H1 (cell line): ENCODE results near the gene F7. TPM values are rescaled to one million over a fixed set of nuclear protein-coding genes. Genes with fewer than 3 reads are reported as not detected.

Experiments used
- CTCF ChIA-PET: fragments of 300-600 bp; sonication (Branson Sonifier 250); formaldehyde crosslinking; loops from one replicate; lab custom pipeline; 2021; ENCODE audit not compliant: partially characterized antibody; lab: Charles Lee
- POLR2A ChIA-PET: fragments of 300-600 bp; sonication (Branson Sonifier 250); formaldehyde crosslinking; loops from one replicate; lab custom pipeline; 2021; ENCODE audit warnings: inconsistent platforms; ENCODE audit not compliant: partially characterized antibody; lab: Charles Lee
- DNase-seq, 2 experiments: peaks; one replicate each; pipeline versions ENCODE4 v3.0.0 to v3.0.0-alpha.2; 2010 to 2022; ENCODE audit warnings: low spot score in 2 of 2, low read depth in 1 of 2, mixed read lengths in 1 of 2
- FAIRE-seq: peaks from 2 replicates; lab custom pipeline; 2011; peaks lifted over from hg19 to GRCh38; lab: Jason Lieb, UNC
- H2AFZ ChIP-seq: 2 replicates; pipeline ENCODE4 v1.8.1; 2012; ENCODE audit warnings: low read length, inconsistent platforms
- H2AK5ac ChIP-seq: 2 replicates; pipeline ENCODE4 v1.6.1; 2013; ENCODE audit warnings: low read depth, low read length
- H2BK120ac ChIP-seq: replicated peaks from 2 replicates; pipeline ENCODE3; 2013; ENCODE audit warnings: low read depth, low read length, inconsistent platforms
- H2BK12ac ChIP-seq: 2 replicates; pipeline ENCODE4 v1.6.1; 2013; ENCODE audit warnings: low read depth, low read length
- H2BK15ac ChIP-seq: 2 replicates; pipeline ENCODE4 v1.6.1; 2013; ENCODE audit warnings: low read length
- H2BK20ac ChIP-seq: 2 replicates; pipeline ENCODE4 v1.6.1; 2013; ENCODE audit warnings: low read length
- H2BK5ac ChIP-seq: 2 replicates; pipeline ENCODE4 v1.6.1; 2013; ENCODE audit warnings: low read depth, low read length
- H3K14ac ChIP-seq: 2 replicates; pipeline ENCODE4 v1.6.1; 2013; ENCODE audit warnings: inconsistent platforms; ENCODE audit not compliant: insufficient read length
- H3K18ac ChIP-seq: 2 replicates; pipeline ENCODE4 v1.6.1; 2013; ENCODE audit warnings: low read length; ENCODE audit errors: extremely low read depth
- H3K23ac ChIP-seq: 2 replicates; pipeline ENCODE4 v1.6.1; 2013; ENCODE audit warnings: inconsistent platforms; ENCODE audit not compliant: insufficient read length
- H3K23me2 ChIP-seq: 2 replicates; pipeline ENCODE4 v1.6.1; 2013; ENCODE audit warnings: low read depth, low read length
- H3K27ac ChIP-seq: 2 replicates; pipeline ENCODE4 v1.6.1; 2011; ENCODE audit warnings: low read depth, low read length, inconsistent platforms
- H3K27me3 ChIP-seq, 4 experiments: replicated peaks in 1 of 4; 1 replicate in 1 of 4; 2 replicates in 3 of 4; pipeline versions ENCODE4 v1.6.1 to v1.8.1; 2011 to 2013; ENCODE audit warnings: low read length in 3 of 4, mild to moderate bottlenecking in 3 of 4, inconsistent platforms in 2 of 4, mixed read lengths in 2 of 4, moderate library complexity in 1 of 4; ENCODE audit not compliant: control insufficient read depth in 3 of 4, insufficient read depth in 3 of 4; ENCODE audit errors: extremely low read depth in 1 of 4
- H3K36me3 ChIP-seq, 4 experiments: 2 replicates each; pipeline versions ENCODE4 v1.6.1 to v1.8.1; 2011 to 2013; ENCODE audit warnings: mild to moderate bottlenecking in 4 of 4, low read length in 3 of 4, moderate library complexity in 2 of 4, control low read depth in 1 of 4, inconsistent platforms in 1 of 4; ENCODE audit not compliant: insufficient read depth in 4 of 4, control insufficient read depth in 2 of 4
- H3K4ac ChIP-seq: replicated peaks from 2 replicates; pipeline ENCODE3; 2013; ENCODE audit warnings: low read length, low read depth, mixed read lengths, inconsistent platforms; ENCODE audit not compliant: insufficient read length
- H3K4me1 ChIP-seq, 4 experiments: replicated peaks in 1 of 4; 1 replicate in 1 of 4; 2 replicates in 3 of 4; pipeline versions ENCODE4 v1.6.1 to v1.8.1; 2011 to 2013; ENCODE audit warnings: low read length in 3 of 4, inconsistent platforms in 2 of 4, mixed read lengths in 1 of 4; ENCODE audit not compliant: insufficient read depth in 4 of 4, control insufficient read depth in 3 of 4
- H3K4me2 ChIP-seq, 2 experiments: 2 replicates each; pipeline versions ENCODE4 v1.6.1 to v1.8.1; 2011 to 2013; ENCODE audit warnings: low read depth in 2 of 2, low read length in 2 of 2, control low read depth in 1 of 2, inconsistent platforms in 1 of 2, mild to moderate bottlenecking in 1 of 2; ENCODE audit not compliant: insufficient read depth in 1 of 2
- H3K4me3 ChIP-seq, 4 experiments: fragments of 200-600, 300-600 bp in 1 of 4; sonication (generic), shearing (Covaris generic), sonication (Bioruptor Twin) in 1 of 4; 2 replicates each; pipeline versions ENCODE4 v1.5.1 to v1.8.1; 2011 to 2016; ENCODE audit warnings: low read length in 4 of 4, low read depth in 3 of 4, control low read depth in 2 of 4, inconsistent platforms in 2 of 4, mild to moderate bottlenecking in 2 of 4, mixed read lengths in 1 of 4, moderate library complexity in 1 of 4; ENCODE audit not compliant: insufficient read depth in 2 of 4; ENCODE audit errors: extremely low read depth in 1 of 4
- H3K56ac ChIP-seq: replicated peaks from 2 replicates; pipeline ENCODE3; 2013; ENCODE audit warnings: low read depth, mild to moderate bottlenecking, mixed read lengths, low read length, inconsistent platforms; ENCODE audit not compliant: insufficient read length
- H3K79me1 ChIP-seq: 2 replicates; pipeline ENCODE4 v1.6.1; 2013; ENCODE audit warnings: low read depth, low read length, control low read depth
- H3K79me2 ChIP-seq, 2 experiments: 2 replicates each; pipeline versions ENCODE4 v1.6.1 to v1.8.1; 2012 to 2013; ENCODE audit warnings: low read length in 2 of 2, mild to moderate bottlenecking in 2 of 2, inconsistent platforms in 1 of 2; ENCODE audit not compliant: insufficient read depth in 2 of 2, control insufficient read depth in 1 of 2
- H3K9ac ChIP-seq, 4 experiments: replicated peaks in 1 of 4; 1 replicate in 1 of 4; 2 replicates in 3 of 4; pipeline versions ENCODE4 v1.6.1 to v1.8.1; 2011 to 2013; ENCODE audit warnings: low read depth in 3 of 4, low read length in 3 of 4, control low read depth in 2 of 4, mild to moderate bottlenecking in 2 of 4, moderate library complexity in 2 of 4, inconsistent platforms in 1 of 4; ENCODE audit errors: extremely low read depth in 1 of 4
- H3K9me3 ChIP-seq, 2 experiments: 2 replicates each; pipeline versions ENCODE4 v1.6.1 to v1.8.1; 2012 to 2013; ENCODE audit warnings: mild to moderate bottlenecking in 2 of 2, moderate library complexity in 2 of 2, control low read depth in 1 of 2, inconsistent platforms in 1 of 2, low read depth in 1 of 2, low read length in 1 of 2, mixed read lengths in 1 of 2; ENCODE audit not compliant: insufficient read depth in 2 of 2
- H4K20me1 ChIP-seq, 2 experiments: replicated peaks in 1 of 2; 2 replicates each; pipeline versions ENCODE3 to v1.8.1; 2011 to 2013; ENCODE audit warnings: inconsistent platforms in 2 of 2, low read length in 2 of 2, mild to moderate bottlenecking in 1 of 2; ENCODE audit not compliant: insufficient read depth in 2 of 2, control insufficient read depth in 1 of 2
- H4K5ac ChIP-seq: 2 replicates; pipeline ENCODE4 v1.6.1; 2013; ENCODE audit warnings: low read length, low read depth, mixed read lengths, inconsistent platforms; ENCODE audit not compliant: insufficient read length
- H4K8ac ChIP-seq: 2 replicates; pipeline ENCODE4 v1.8.0; 2013; ENCODE audit warnings: mild to moderate bottlenecking, moderate library complexity, low read length, inconsistent platforms; ENCODE audit not compliant: insufficient read depth; ENCODE audit errors: extremely low read depth
- H4K91ac ChIP-seq: replicated peaks from 2 replicates; pipeline ENCODE3; 2013; ENCODE audit warnings: low read length, mixed read lengths, inconsistent platforms; ENCODE audit not compliant: insufficient read length
- EZH2 ChIP-seq: fragments of 200-600 bp; sonication (generic); IDR thresholded peaks from 2 replicates; pipeline ENCODE4 v1.7.1; 2012; ENCODE audit warnings: low read depth, mild to moderate bottlenecking, moderate library complexity, low read length, inconsistent platforms; ENCODE audit not compliant: severe bottlenecking
- HDAC6 ChIP-seq: IDR thresholded peaks from one replicate; pipeline ENCODE4 v1.7.1; 2012; ENCODE audit warnings: low read depth, mild to moderate bottlenecking, inconsistent platforms, low read length, moderate library complexity
- JUN ChIP-seq: IDR thresholded peaks from 2 replicates; pipeline ENCODE4 v1.6.1; 2011; ENCODE audit warnings: low read depth, mild to moderate bottlenecking, improper control_type of control experiment, low read length
- ZNF274 ChIP-seq: IDR thresholded peaks from 2 replicates; pipeline ENCODE4 v1.7.0; 2012; ENCODE audit warnings: low read length, borderline replicate concordance; ENCODE audit errors: extremely low read depth
- WGBS, 2 experiments: shearing (Covaris generic) in 1 of 2; methylation state at CpG; one replicate each; pipeline versions ENCODE4 v1.1.6 to v1.1.7; 2013 to 2015; ENCODE audit warnings: low lambda C conversion rate in 2 of 2, mixed read lengths in 2 of 2, inconsistent platforms in 1 of 2, low coverage in 1 of 2, missing lambda C conversion rate in 1 of 2; ENCODE audit not compliant: insufficient replicate concordance in 2 of 2, insufficient coverage in 1 of 2, insufficient read length in 1 of 2; ENCODE audit errors: extremely low coverage in 1 of 2, missing lambda C conversion rate in 1 of 2; 5-methylcytosine and 5-hydroxymethylcytosine counted together
- polyA plus RNA-seq, 7 experiments: library from polyadenylated mRNA; depleted of rRNA in 3 of 7; stranded (reverse) in 5 of 7; unstranded in 2 of 7; fragments of >200 nt in 5 of 7; fragments of 200-250 nt in 2 of 7; gene quantifications; 1 replicate in 5 of 7; 2 replicates in 1 of 7; 4 replicates in 1 of 7; pipeline versions ENCODE4 v1.2.1 to v1.2.3, GENCODE V29; 2011 to 2013; ENCODE audit warnings: missing spikeins in 2 of 7, mixed read lengths in 2 of 7
- total RNA-seq: library from RNA; stranded (reverse); fragmentation: NEBNext Ultra II Directional; extraction: Animal tissue kit (Norgen Biotek cat#: 25700); gene quantifications from 2 replicates; pipeline ENCODE4 v1.2.1, GENCODE V29; 2021

The F7 gene
- total and polyA plus RNA-seq, 2 of the 8 experiments (the other 6 are each of a cell fraction or from before 2014, with no cell fraction given): 0.43 to 0.98 TPM

DNA sequence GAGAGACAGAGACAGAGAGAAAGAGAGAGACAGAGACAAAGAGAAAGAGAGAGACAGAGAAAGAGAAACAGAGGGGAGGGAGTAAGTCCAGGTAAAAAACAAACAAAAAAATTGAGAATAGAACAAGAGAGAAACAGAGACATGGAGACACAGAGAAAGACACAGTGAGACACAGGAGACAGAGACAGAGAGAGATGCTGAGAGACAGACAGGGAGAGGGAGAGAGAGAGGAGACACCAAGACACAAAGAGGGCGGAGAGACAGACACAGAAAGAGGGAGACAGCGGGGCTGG lies 47.0 kb downstream of the F7 start:
- Histone ChIP-seq H2AK5ac (no peak overlapping the region), H4K20me1 (no peaks in the 10 kb centered on the region), H3K4me3 (peak overlapping the region; percentile 35 to 71 (median 61)), H3K9ac (peak overlapping the region in 2 of 4 experiments; percentile 0 to 19; a peak in 3 of 7 replicates), H3K18ac (peak overlapping the region; percentile 83; the same call in 1 of the 2 replicates), H4K8ac (no peak overlapping the region), H2BK15ac (peak overlapping the region; percentile 88; the same call in 1 of the 2 replicates), H3K23ac (no peak overlapping the region), H2BK12ac (peak overlapping the region; percentile 72; the same call in 1 of the 2 replicates), H3K4ac (no peak overlapping the region), H4K5ac (no peak overlapping the region), H3K14ac (no peak overlapping the region), H3K27me3 (peaks cover 7 to 22% (median 20%) of the 10 kb centered on the region in 4 experiments; a peak in 6 of 7 replicates), H2BK20ac (no peak overlapping the region), H4K91ac (no peak overlapping the region), H2BK120ac (no peak overlapping the region), H3K79me2 (no peaks in the 10 kb centered on the region), H3K27ac (no peak overlapping the region), H3K9me3 (no peaks in the 10 kb centered on the region), H3K79me1 (no peaks in the 10 kb centered on the region), H2AFZ (peak overlapping the region; percentile 89; the same call in 1 of the 2 replicates), H2BK5ac (0 out of 2 replicates have a peak overlapping the region, but pooled peaks have one; percentile 66), H3K36me3 (no peaks in the 10 kb centered on the region), H3K4me2 (peak overlapping the region; percentile 93 to 98), H3K56ac (no peak overlapping the region), H3K4me1 (peaks cover 0 to 10% (median 4%) of the 10 kb centered on the region in 4 experiments; a peak in 4 of 7 replicates), H3K23me2 (peaks cover 10% of the 10 kb centered on the region)
- FAIRE-seq: no peak
- POLR2A ChIA-PET: no interaction called here
- DNase-seq: no peak
- WGBS, 2 experiments: 10% methylated on average over 2 of the region's 2 CpGs; no CpG with 5 or more reads in 1 of the 2 experiments
- CTCF ChIA-PET: no interaction called here
- TF ChIP-seq HDAC6: no peak
- TF ChIP-seq JUN: no peak
- no peak for TF ChIP-seq ZNF274
- no peak for TF ChIP-seq EZH2
